Measurements from ENCODE around the gene APCDD1.

The APCDD1 gene

DNA sequence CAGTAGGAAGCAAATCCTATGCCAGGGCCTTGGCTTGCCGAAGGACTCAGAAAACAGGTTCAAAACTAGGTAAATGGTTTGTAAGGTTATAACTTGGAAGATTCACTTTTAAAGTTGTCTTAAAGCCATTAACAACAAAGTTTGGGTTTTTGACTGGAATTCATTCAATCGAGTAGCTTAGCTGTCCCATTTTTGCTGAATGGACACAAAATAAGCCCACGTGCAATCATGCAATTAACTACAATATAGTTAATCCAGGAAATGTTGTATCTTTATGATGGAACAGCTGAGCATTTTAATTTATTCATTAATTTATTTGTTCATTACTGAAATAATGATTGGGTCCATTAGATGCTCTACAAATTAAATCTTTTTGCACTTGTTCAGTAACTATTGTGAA lies 18.3 kb upstream of the APCDD1 start:
- Histone ChIP-seq H3K4me3 (ENCODE audit: low read length) (no peak overlapping the region), H3K9me3 (ENCODE audit: control insufficient read depth, low read depth, low read length) (no peaks in the 10 kb centered on the region), H3K36me3 (ENCODE audit: control insufficient read depth, low read depth, low read length) (no peaks in the 10 kb centered on the region), H3K9ac (ENCODE audit: low read length) (no peak overlapping the region), H3K4me1 (ENCODE audit: control insufficient read depth, low read depth, low read length) (no peaks in the 10 kb centered on the region), H3K27me3 (ENCODE audit: control insufficient read depth, insufficient read depth, low read length) (no peaks in the 10 kb centered on the region), H3K27ac (ENCODE audit: low read length) (no peak overlapping the region)

DNA sequence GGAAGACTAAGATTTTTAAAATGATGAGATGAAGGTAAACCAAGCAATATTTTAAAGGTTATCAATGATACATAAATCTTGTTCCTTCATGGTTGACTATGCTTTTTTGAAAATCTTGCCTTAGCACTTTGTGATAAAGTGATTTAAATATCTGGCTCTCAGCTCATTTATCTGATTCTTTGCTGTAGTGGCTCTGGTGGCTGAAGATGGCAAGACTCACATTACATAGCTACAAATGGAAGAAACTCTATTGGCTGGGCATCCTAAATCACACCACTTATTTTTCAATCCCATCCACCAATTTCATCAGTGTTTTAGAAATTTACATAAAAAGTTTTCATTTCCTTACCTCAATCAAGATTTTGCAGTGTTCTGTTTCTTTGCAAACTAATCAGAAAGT lies 16.6 kb upstream of the APCDD1 start:
- H3K27ac ChIP-seq (ENCODE audit: low read length), result no peak overlapping the region
- H3K36me3 ChIP-seq (ENCODE audit: control insufficient read depth, low read depth, low read length), result no peaks in the 10 kb centered on the region
- H3K9ac ChIP-seq (ENCODE audit: low read length), result no peak overlapping the region
- H3K9me3 ChIP-seq (ENCODE audit: control insufficient read depth, low read depth, low read length), result no peaks in the 10 kb centered on the region
- H3K27me3 ChIP-seq (ENCODE audit: control insufficient read depth, insufficient read depth, low read length), result no peaks in the 10 kb centered on the region
- H3K4me1 ChIP-seq (ENCODE audit: control insufficient read depth, low read depth, low read length), result no peaks in the 10 kb centered on the region
- H3K4me3 ChIP-seq (ENCODE audit: low read length), result no peak overlapping the region

DNA sequence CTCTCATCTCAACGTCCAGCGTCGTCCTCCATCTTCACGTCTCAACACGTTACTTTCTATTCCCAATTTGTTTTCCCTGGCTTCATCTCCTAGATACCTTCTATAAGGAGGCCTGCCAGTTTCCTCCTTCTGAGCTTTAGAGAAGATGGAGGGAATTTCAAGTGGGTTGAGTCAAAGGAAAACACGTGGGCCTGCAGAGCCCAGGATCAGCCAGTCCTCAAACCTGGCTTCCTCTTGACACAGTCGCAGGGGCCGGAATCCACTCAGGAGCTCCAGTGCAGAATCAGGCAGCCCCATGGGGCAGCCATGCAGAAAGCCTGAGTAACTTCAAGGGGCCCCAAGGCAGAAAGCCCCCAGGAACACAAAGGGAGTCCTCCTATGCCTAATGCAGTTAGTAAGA lies 14.5 kb upstream of the APCDD1 start:
- no peaks in the 10 kb centered on the region for H3K36me3 ChIP-seq (ENCODE audit: control insufficient read depth, low read depth, low read length)
- no peak overlapping the region for H3K27ac ChIP-seq (ENCODE audit: low read length)
- no peak overlapping the region for H3K4me3 ChIP-seq (ENCODE audit: low read length)
- no peaks in the 10 kb centered on the region for H3K4me1 ChIP-seq (ENCODE audit: control insufficient read depth, low read depth, low read length)
- H3K27me3 ChIP-seq (ENCODE audit: control insufficient read depth, insufficient read depth, low read length), result no peaks in the 10 kb centered on the region
- H3K9ac ChIP-seq (ENCODE audit: low read length), result no peak overlapping the region
- no peaks in the 10 kb centered on the region for H3K9me3 ChIP-seq (ENCODE audit: control insufficient read depth, low read depth, low read length)

DNA sequence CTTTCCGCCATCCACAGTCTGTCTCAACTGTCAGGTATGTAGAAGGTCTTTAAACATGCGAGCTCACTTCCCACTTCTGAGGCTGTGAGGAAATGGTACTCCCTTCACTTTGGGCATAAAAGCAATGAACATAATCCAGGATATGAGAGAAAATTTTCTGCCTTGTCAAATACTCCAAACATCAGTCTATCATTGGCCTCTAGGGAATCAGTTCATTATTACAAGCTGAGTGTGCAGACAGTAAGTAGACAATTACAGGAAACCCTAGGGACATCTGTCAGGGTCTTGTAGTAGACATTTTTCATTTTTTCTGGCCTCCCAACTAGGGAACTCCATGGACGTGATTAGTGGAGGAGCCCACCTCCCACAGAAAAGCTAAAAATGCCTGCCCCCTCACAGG lies 13.6 kb upstream of the APCDD1 start:
- Histone ChIP-seq H3K27ac (ENCODE audit: low read length) (no peak overlapping the region), H3K4me1 (ENCODE audit: control insufficient read depth, low read depth, low read length) (no peaks in the 10 kb centered on the region), H3K9me3 (ENCODE audit: control insufficient read depth, low read depth, low read length) (no peaks in the 10 kb centered on the region), H3K9ac (ENCODE audit: low read length) (no peak overlapping the region), H3K4me3 (ENCODE audit: low read length) (no peak overlapping the region), H3K36me3 (ENCODE audit: control insufficient read depth, low read depth, low read length) (no peaks in the 10 kb centered on the region), H3K27me3 (ENCODE audit: control insufficient read depth, insufficient read depth, low read length) (no peaks in the 10 kb centered on the region)

DNA sequence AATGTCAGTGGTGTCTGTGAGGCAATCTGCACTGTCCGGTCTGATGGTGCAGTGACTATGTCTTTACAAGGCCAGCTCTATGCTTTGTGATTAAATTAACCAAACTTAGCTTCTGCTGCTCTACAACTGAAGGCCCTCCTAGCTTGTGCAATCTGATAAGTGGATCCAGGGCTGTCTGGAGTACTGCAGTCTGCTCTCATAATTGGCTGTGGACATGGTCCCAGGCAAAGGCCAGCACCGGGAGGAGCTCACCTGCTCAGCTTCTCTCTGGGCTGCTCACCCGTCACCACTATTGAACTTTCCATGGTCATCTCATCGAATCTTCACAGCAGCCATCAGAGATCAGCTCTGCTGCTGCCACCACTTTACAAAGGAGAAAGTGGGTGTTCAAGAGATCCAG lies 13.0 kb upstream of the APCDD1 start:
- Histone ChIP-seq H3K9ac (ENCODE audit: low read length) (no peak overlapping the region), H3K36me3 (ENCODE audit: control insufficient read depth, low read depth, low read length) (no peaks in the 10 kb centered on the region), H3K4me1 (ENCODE audit: control insufficient read depth, low read depth, low read length) (no peaks in the 10 kb centered on the region), H3K27ac (ENCODE audit: low read length) (no peak overlapping the region), H3K9me3 (ENCODE audit: control insufficient read depth, low read depth, low read length) (no peaks in the 10 kb centered on the region), H3K27me3 (ENCODE audit: control insufficient read depth, insufficient read depth, low read length) (no peaks in the 10 kb centered on the region), H3K4me3 (ENCODE audit: low read length) (no peak overlapping the region)

DNA sequence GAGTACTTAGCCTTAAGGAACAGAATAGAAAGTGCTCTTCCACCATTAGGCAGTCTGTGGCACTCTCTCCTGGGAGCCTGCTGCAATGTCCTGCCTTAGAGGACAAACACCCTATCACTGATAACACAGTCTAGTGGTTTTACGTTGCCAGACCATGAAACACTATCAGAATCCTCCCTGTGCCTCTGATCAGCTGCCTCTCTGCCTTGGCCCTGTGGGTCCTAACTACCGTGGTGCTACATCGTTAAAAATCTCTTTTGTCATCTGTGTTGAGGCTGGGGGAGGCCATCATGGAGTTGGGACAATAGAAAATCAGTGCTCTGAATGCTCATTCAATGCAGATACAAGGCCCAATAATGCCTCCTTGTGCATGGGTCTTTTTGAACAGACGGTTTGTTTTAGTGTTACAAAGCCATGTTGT lies 11.9 kb upstream of the APCDD1 start:
- H3K27ac ChIP-seq (ENCODE audit: low read length), result no peak overlapping the region
- no peak overlapping the region for H3K9ac ChIP-seq (ENCODE audit: low read length)
- no peaks in the 10 kb centered on the region for H3K27me3 ChIP-seq (ENCODE audit: control insufficient read depth, insufficient read depth, low read length)
- no peaks in the 10 kb centered on the region for H3K4me1 ChIP-seq (ENCODE audit: control insufficient read depth, low read depth, low read length)
- H3K4me3 ChIP-seq (ENCODE audit: low read length), result no peak overlapping the region
- no peaks in the 10 kb centered on the region for H3K9me3 ChIP-seq (ENCODE audit: control insufficient read depth, low read depth, low read length)
- no peaks in the 10 kb centered on the region for H3K36me3 ChIP-seq (ENCODE audit: control insufficient read depth, low read depth, low read length)

DNA sequence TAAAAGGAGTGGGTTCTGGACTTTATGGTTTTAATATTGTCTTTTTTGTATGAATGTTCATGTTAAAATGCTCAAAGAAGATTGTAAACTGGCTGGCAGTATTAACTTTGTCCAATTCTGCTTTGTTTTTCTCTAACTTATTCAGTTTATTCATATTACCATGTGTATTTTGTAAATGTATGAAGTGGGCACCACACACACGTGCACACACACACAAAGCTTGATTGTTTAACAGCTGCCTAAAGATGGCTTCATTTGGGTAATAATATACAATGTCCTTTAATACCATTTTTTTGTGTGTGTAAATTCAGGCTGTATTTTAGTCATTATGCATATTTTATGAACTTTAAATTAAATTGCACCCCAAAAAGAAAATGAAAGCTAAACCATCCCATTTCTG lies 11.4 kb upstream of the APCDD1 start:
- Histone ChIP-seq H3K27me3 (ENCODE audit: control insufficient read depth, insufficient read depth, low read length) (no peaks in the 10 kb centered on the region), H3K4me1 (ENCODE audit: control insufficient read depth, low read depth, low read length) (no peaks in the 10 kb centered on the region), H3K4me3 (ENCODE audit: low read length) (no peak overlapping the region), H3K27ac (ENCODE audit: low read length) (no peak overlapping the region), H3K36me3 (ENCODE audit: control insufficient read depth, low read depth, low read length) (no peaks in the 10 kb centered on the region), H3K9me3 (ENCODE audit: control insufficient read depth, low read depth, low read length) (no peaks in the 10 kb centered on the region), H3K9ac (ENCODE audit: low read length) (no peak overlapping the region)

DNA sequence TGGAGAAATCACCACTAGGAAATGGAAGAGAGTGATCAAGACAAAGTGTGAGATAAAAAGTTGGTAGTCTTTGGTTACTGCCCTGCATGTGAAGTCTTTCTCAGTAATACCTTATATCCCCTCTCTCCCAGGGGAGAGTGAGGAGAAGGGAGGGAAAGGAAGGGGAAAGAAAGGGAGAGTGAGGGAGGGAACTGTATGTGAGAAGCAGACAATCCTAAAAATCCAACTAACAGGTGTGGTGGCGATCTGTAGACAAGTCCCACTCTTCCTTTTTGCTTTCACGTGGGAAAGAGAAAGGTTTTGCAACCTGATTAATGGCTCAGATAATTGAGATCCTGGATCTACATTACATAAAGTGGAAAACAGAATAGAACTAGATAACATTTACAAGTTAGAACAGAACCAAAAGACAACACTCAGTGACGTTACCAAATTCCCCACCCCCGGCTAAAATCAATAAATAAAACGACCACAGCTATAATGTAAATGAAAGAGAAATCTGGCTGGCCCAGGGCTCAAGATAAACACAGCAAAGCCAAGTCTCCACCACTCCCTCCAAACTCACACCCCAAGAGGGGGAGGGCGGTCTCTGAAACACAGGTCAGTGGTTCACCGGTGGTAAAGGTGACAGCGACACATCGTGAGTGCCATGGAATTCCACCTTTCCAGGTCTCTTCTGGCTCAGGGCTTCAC lies 10.0 kb upstream of the APCDD1 start:
- Histone ChIP-seq H3K27me3 (ENCODE audit: control insufficient read depth, insufficient read depth, low read length) (no peaks in the 10 kb centered on the region), H3K36me3 (ENCODE audit: control insufficient read depth, low read depth, low read length) (no peaks in the 10 kb centered on the region), H3K4me3 (ENCODE audit: low read length) (no peak overlapping the region), H3K9ac (ENCODE audit: low read length) (no peak overlapping the region), H3K4me1 (ENCODE audit: control insufficient read depth, low read depth, low read length) (no peaks in the 10 kb centered on the region), H3K9me3 (ENCODE audit: control insufficient read depth, low read depth, low read length) (no peaks in the 10 kb centered on the region), H3K27ac (ENCODE audit: low read length) (no peak overlapping the region)

DNA sequence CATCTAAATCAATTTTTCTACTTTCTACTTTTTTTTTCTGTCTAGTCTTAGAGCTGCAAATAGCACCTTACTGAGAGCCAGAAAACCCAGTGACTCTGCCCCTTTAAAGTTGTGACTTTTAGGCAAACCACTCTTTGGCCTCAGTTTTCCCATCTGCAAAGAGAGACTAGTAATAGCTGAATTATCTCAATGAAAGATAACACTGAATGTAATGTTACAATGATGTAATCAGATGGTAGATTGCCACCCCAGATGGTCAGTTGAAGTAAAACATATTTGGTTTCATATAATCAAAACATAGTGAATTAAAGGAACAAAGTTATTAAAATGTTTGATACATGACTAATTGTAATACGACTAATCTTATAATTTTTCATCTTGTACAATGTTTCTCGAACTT lies 5.0 kb upstream of the APCDD1 start:
- H3K27ac ChIP-seq (ENCODE audit: low read length), result no peak overlapping the region
- H3K9me3 ChIP-seq (ENCODE audit: control insufficient read depth, low read depth, low read length), result no peaks in the 10 kb centered on the region
- H3K9ac ChIP-seq (ENCODE audit: low read length), result no peak overlapping the region
- peaks cover 4% of the 10 kb centered on the region for H3K4me1 ChIP-seq (ENCODE audit: control insufficient read depth, low read depth, low read length)
- H3K4me3 ChIP-seq (ENCODE audit: low read length), result no peak overlapping the region
- H3K27me3 ChIP-seq (ENCODE audit: control insufficient read depth, insufficient read depth, low read length), result peaks cover 20% of the 10 kb centered on the region
- no peaks in the 10 kb centered on the region for H3K36me3 ChIP-seq (ENCODE audit: control insufficient read depth, low read depth, low read length)

DNA sequence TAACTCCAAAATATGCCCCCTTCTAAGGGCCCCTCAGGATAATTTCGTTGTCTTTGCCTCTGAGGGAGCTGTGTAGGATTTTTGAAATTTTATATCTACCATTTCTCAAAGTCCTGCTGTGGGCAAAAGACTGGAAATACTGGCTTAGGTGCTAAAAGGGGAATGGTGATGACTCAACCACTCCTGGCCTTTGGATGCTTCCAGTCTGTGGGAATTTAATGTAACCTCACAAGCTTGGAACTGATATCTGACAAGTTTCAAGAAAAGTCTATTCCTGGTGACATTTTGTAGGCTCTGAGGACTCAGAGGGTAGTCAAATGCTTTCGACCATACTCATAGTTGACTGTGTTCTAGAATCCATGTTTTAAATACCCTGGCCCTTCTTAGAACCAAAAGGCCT lies 3.4 kb upstream of the APCDD1 start:
- Histone ChIP-seq H3K36me3 (ENCODE audit: control insufficient read depth, low read depth, low read length) (no peaks in the 10 kb centered on the region), H3K4me3 (ENCODE audit: low read length) (no peak overlapping the region), H3K4me1 (ENCODE audit: control insufficient read depth, low read depth, low read length) (peaks cover 12% of the 10 kb centered on the region), H3K27me3 (ENCODE audit: control insufficient read depth, insufficient read depth, low read length) (peaks cover 32% of the 10 kb centered on the region), H3K9me3 (ENCODE audit: control insufficient read depth, low read depth, low read length) (no peaks in the 10 kb centered on the region), H3K27ac (ENCODE audit: low read length) (no peak overlapping the region), H3K9ac (ENCODE audit: low read length) (no peak overlapping the region)

DNA sequence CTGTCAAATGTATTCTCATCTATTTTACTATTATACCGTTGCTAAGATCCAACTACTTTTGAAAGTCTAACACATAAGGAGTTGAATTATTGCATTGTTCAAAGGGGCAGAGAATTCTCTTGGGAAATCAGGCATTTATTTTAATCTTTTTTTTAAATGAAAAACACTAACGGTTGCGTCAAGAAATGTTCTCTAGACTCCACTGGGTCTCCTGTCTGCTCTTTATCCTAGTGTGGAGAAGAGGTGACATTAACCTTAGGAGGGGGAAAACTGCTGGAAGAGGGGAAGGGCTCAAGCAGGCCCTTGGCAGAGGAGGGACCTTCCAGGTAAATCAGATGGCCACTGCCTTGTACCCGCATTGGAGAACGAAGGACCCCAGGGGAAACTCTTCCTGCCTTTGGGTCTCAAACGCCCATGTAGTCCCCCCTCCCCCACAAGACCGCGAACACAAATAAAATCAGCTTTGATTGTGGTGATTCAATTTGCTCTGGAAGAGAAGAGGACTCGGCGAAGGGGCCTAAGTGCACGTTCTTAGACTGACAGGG lies 1.1 kb upstream of the APCDD1 start:
- no peaks in the 10 kb centered on the region for H3K36me3 ChIP-seq (ENCODE audit: control insufficient read depth, low read depth, low read length)
- peak overlapping the region; percentile 64 for H3K4me3 ChIP-seq (ENCODE audit: low read length)
- no peaks in the 10 kb centered on the region for H3K9me3 ChIP-seq (ENCODE audit: control insufficient read depth, low read depth, low read length)
- peaks cover 45% of the 10 kb centered on the region for H3K27me3 ChIP-seq (ENCODE audit: control insufficient read depth, insufficient read depth, low read length)
- no peak overlapping the region for H3K27ac ChIP-seq (ENCODE audit: low read length)
- peak overlapping the region; percentile 24 for H3K9ac ChIP-seq (ENCODE audit: low read length)
- H3K4me1 ChIP-seq (ENCODE audit: control insufficient read depth, low read depth, low read length), result peaks cover 14% of the 10 kb centered on the region

All from iPS-18a (cell line).